GM18517 (cell line): ENCODE data around the gene ENDOG.
"Not testable (repeated sequence)": the region's sequence is repeated elsewhere in the genome, so short reads cannot be mapped to it uniquely, and the experiment has no call there.

Experiments
- ATAC-seq: cut with Tn5 transposase; IDR thresholded peaks from one replicate; pipeline ENCODE4 v1.9.1; 2021; ENCODE audit warnings: mild to moderate bottlenecking, moderate library complexity; ENCODE audit not compliant: unreplicated experiment

Gene ENDOG

GRCh38 chr9:128818099-128818838 is at the start of gene ENDOG:
ENDOG (plus strand) TSS chr9:128818500; CDS start chr9:128818685, 185 bp downstream.
- ATAC-seq, result peak; percentile 82

GRCh38 chr9:128768606-128769005 is 49.7 kb upstream of the ENDOG start:
- ATAC-seq, result no peak

- ATAC-seq, result no peak
These were observed 47.8 kb upstream of the ENDOG start for GRCh38 chr9:128770286-128771030.

GRCh38 chr9:128771094-128771721 is 47.1 kb upstream of the ENDOG start:
- ATAC-seq, result peak; percentile 28

GRCh38 chr9:128771745-128772519 is 46.4 kb upstream of the ENDOG start, which contains the start of gene ZER1:
ZER1 (minus strand) TSS chr9:128771927; CDS start chr9:128755565, 16,362 bp downstream.
- ATAC-seq, result peak; percentile 68

- ATAC-seq, result no peak
These were observed 45.3 kb upstream of the ENDOG start for GRCh38 chr9:128773049-128773448.

GRCh38 chr9:128774804-128775203 is 43.5 kb upstream of the ENDOG start:
- no peak for ATAC-seq

- not testable (repeated sequence) for ATAC-seq
These were observed 38.2 kb upstream of the ENDOG start for GRCh38 chr9:128780093-128780492.

- ATAC-seq, result no peak
These were observed 36.9 kb upstream of the ENDOG start for GRCh38 chr9:128781187-128782070.

- ATAC-seq, result no peak
These were observed 35.6 kb upstream of the ENDOG start for GRCh38 chr9:128782669-128783068.

GRCh38 chr9:128785427-128785826 is 32.9 kb upstream of the ENDOG start:
- ATAC-seq, result no peak

- ATAC-seq, result peak; percentile 87
These were observed 31.4 kb upstream of the ENDOG start, which contains the start of gene TBC1D13 for GRCh38 chr9:128786681-128787601. TBC1D13 (plus strand) TSS chr9:128787253; CDS start chr9:128787354, 101 bp downstream.

- no peak for ATAC-seq
These were observed 30.6 kb upstream of the ENDOG start for GRCh38 chr9:128787659-128788058.

- no peak for ATAC-seq
These were observed 29.9 kb upstream of the ENDOG start for GRCh38 chr9:128788445-128788844.

GRCh38 chr9:128790536-128790935 is 27.8 kb upstream of the ENDOG start:
- ATAC-seq, result no peak

GRCh38 chr9:128792134-128792533 is 26.2 kb upstream of the ENDOG start:
- no peak for ATAC-seq

- ATAC-seq, result no peak
These were observed 25.2 kb upstream of the ENDOG start for GRCh38 chr9:128792978-128793686.

- ATAC-seq, result not testable (repeated sequence)
These were observed 23.3 kb upstream of the ENDOG start for GRCh38 chr9:128794961-128795360.
